GM21576 (cell line): Measurements from ENCODE around the gene RBM33.

ENCODE experiments used
- ATAC-seq: cut with Tn5 transposase; IDR thresholded peaks from one replicate; pipeline ENCODE4 v1.9.1; 2021; ENCODE audit warnings: mild to moderate bottlenecking, moderate library complexity; ENCODE audit not compliant: unreplicated experiment

The RBM33 gene

GRCh38 chr7:155621418-155621980, 23.0 kb upstream of the RBM33 start:
- no peak for ATAC-seq

GRCh38 chr7:155624412-155624811, 20.0 kb upstream of the RBM33 start:
- ATAC-seq = no peak

- ATAC-seq = no peak
Observed at GRCh38 chr7:155625557-155625956, 18.9 kb upstream of the RBM33 start.

DNA sequence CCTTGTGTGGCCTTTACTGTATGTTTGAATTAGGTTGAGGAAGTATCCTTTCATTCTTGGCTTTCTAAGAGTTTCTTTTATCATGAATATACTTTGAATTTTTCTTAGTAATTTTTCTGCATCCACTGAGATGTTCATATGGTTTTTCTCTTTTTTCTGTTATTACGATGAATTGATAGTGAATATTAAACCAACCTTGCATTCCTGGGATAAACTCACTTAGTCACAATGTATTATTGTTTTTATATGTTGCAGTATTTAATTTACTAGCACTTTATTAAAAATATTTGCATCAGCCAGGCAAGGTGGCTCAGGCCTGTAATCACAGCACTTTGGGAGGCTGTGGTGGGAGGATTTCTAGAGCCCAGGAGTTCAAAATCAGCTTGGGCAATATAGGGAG, 15.3 kb upstream of the RBM33 start:
- no peak for ATAC-seq

GRCh38 chr7:155631155-155631554, 13.3 kb upstream of the RBM33 start:
- no peak for ATAC-seq

GRCh38 chr7:155635817-155636216, 8.6 kb upstream of the RBM33 start:
- no peak for ATAC-seq

DNA sequence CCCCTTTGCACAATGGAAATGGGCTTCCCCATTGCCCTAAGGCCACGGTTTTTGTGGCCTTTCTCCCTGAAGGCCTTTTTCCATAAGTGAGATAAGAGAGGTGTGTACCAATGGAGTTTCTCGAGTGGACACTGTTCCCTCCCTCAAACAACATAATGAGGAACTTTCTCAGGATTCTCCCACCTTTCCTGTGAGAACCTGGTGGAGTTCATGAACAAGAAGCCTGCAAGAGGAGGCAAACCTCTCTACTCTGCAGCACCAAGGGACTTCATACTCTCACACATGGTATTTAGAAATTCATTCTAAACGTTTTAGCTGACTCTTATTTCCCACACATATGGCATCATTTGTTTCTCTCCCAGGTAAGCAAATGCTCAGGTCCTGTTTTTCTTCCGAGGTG, 7.3 kb upstream of the RBM33 start:
- ATAC-seq = no peak

DNA sequence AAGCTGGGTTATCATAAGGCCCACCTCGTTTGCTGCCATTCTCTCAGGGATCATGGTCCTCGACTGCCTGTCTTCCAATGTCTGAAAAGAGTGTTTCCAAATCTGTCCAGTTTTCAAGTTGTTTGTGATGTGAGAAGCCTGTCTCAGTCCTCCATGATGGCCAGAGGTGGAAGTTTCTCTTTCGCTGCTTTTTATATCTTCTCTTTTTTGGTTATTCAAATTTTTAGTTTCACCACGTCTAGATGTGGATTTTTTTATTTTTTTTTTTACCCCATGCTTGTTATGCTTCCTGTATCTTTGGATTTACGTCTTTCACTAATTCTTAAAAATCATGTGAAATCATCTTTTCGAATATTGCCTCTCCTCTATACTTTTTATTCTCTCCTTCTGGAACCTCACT, 6.1 kb upstream of the RBM33 start:
- ATAC-seq = no peak

- no peak for ATAC-seq
Observed at GRCh38 chr7:155639958-155640520, 4.4 kb upstream of the RBM33 start.

DNA sequence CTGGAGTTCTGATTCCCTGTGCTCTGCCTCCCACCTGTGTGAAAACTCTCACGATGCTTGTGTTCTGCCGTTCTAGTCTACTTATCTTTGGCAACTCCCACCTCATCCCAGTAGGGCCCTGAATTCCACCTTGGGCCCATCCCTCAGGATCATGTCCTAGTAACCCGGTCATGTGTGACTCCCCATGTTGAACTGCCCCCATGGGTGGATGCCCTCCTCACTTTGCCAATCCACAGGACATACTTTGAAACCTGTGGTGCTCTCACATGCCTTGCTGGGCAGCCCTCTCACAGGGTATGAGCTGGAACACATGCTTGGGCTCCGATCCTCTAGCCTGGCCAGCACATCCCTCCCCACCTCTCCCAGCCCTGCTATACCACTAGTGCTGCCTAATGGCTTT, 3.8 kb upstream of the RBM33 start:
- no peak for ATAC-seq

DNA sequence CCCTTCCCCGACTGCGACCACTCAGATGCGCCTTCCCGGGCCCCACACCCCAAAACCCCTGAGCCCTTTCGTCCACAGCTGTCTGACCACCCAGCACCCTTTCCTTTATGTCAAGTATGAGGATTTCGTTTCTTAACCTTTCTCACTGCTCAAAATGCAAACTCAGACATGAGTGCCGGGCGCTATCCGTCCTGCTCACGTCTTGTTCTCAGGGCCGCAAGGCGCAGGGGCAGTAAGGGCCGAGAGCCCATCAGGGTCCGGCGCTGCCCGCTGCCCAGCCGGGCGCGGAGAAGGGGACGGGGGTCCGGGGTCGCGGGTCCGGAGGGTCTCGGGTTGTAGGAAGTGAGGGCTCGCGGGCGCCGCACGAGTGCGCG, 670 bp upstream of the RBM33 start:
- ATAC-seq = no peak

- peak; percentile 34 for ATAC-seq
Observed at GRCh38 chr7:155644971-155645509, 579 bp downstream of the RBM33 start.

- ATAC-seq = no peak
Observed at GRCh38 chr7:155645662-155646061, 1.2 kb downstream of the RBM33 start.

GRCh38 chr7:155646669-155647068, 2.2 kb downstream of the RBM33 start:
- ATAC-seq = no peak

DNA sequence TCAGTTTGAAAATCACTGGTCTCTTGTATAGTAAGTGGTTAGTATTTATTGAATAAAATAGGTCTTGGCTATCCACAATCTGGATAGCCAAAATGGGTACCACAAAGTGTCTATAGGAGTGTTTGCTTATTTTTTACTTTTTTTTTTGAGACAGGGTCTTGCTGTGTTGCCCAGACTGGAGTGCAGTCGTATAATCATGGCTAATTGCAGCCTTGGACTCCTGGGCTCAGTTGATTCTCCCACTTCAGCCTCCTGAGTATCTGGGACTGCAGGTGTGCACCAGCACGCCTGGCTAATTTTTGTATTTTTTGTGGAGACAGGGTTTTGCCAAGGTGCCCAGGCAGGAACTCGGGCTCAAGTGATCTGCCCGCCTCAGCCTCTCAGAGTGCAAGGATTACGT, 2.8 kb downstream of the RBM33 start:
- ATAC-seq = no peak

GRCh38 chr7:155647734-155648133, 3.3 kb downstream of the RBM33 start:
- ATAC-seq = no peak

DNA sequence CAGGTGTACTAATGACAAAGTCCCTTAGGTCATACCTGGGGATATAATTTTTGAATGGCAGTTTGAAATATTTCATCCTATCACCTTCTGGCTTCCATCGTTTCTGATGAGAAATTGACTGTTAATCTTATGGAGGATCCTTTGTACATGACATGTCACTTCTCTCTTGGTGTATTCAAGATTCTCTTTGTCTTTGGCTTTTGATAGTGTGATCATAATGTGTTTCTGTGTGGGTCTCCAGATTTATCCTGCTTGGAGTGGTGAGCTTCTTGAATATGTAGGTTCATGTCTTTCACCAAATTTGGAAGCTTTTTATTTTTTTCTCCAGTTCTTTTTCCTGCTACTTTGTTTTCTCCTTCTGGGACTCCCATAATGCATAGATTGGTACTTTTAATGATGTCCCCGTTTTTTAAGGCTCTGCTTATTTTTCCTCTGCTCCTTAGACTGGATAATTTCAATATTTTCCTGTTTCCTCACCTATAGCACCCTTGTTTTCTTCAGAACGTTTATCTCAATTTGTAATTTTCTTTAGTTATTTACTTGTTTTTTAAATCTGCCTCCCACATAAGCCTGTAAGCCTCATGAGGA, 4.4 kb downstream of the RBM33 start:
- ATAC-seq = no peak

DNA sequence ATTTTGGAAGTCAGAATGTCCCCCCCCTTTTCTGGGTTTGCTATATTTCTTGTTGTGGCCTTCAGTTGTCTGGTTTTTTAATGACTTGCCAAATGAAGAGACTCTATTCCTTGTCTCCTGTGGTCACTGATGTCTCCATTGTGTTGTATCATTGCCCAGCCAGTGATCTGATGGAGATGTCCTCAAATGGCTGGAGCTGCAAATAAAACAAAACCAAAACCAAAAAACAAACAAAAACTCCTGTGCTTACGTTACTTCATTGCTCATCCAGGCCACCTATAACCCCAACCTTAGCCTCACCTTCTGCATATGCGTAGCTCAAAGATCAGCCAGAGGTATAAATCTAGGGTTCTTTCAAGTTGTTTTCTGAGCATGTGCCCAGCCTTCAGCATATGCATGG, 5.1 kb downstream of the RBM33 start:
- no peak for ATAC-seq

DNA sequence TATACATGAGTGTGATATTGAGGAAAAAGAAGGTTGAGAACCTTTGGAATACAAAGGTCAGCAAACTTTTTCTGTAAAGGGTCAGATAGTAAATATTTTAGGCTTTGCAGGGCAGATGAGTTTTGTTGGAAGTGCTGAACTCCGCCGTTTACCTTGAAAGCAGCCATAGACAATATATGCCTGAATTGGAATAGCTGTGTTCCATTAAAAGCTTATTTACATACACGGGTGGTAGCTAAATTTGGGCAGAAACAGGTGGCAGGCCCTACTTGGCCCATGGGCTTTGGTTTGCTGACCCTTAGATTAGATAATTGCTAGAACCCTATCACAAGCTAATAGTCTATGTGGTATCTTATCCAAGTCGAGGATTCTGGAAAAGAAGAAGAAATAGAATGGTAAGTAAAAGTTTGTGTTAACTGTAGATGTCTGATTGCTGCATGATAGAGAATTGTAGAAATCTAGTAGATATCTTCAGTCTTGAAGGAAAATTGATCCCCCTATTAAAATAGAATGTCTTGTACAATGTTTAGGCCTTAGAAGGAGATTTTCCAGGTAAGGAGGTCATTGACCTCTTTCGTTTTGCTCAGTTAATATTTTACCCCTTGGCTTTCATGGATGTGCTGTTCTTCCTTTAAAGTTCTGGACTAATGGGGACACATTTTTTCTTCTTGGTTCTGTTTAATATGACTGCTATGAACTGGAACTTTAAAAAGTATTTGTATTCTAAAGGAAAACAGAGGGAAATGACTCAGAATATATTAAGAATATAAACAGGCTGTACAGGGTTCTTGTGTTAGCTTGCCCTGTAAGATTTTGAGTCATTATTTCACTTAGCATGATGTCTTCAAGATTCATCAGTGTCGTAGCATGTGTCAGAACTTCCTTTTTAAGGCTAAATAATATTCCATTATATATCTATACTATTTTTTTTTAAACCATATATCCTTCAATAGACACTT, 8.0 kb downstream of the RBM33 start:
- no peak for ATAC-seq

DNA sequence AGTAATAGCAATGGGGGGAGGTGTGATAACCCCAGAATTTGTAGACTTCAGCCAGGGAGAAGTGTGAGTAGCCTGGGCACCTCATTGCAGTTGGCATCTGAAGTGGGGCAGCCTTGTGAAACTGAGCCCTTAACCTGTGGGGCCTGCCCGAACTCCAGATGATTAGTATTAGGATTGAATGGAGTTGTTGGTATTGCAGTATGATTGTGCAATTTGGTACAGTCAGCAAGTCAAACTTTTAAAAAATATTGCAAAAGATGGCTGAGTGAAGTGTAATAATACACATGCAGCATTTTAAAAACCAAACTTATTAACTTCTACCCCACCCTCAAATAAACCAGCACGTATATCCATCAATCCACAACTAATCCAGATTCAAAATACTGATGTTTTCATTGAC, 9.3 kb downstream of the RBM33 start:
- no peak for ATAC-seq

GRCh38 chr7:155656891-155657290, 12.4 kb downstream of the RBM33 start:
- no peak for ATAC-seq
